ENCODE data around the gene LINGO3.
A peak's percentile ranks its signal among the peaks of the same experiment; 100 is the strongest.
"Not testable (repeated sequence)": the region's sequence is repeated elsewhere in the genome, so short reads cannot be mapped to it uniquely, and the experiment has no call there.

Gene LINGO3

GRCh38 chr19:2281265-2282061, 26.5 kb downstream of the LINGO3 start:
- not testable (repeated sequence) for DNase-seq

- DNase-seq = no peak
These were observed 27.2 kb downstream of the LINGO3 start for GRCh38 chr19:2280633-2281264.

- DNase-seq = no peak
These were observed 29.3 kb downstream of the LINGO3 start for GRCh38 chr19:2278459-2279158.

- no peak for DNase-seq
These were observed 30.8 kb downstream of the LINGO3 start for GRCh38 chr19:2277138-2277537.

GRCh38 chr19:2276429-2276986, 31.4 kb downstream of the LINGO3 start:
- DNase-seq = no peak

GRCh38 chr19:2275588-2276428, 32.1 kb downstream of the LINGO3 start:
- DNase-seq = no peak

GRCh38 chr19:2274931-2275535, 32.9 kb downstream of the LINGO3 start:
- DNase-seq = peak; percentile 69

GRCh38 chr19:2274185-2274711, 33.7 kb downstream of the LINGO3 start:
- no peak for DNase-seq

- DNase-seq = peak; percentile 72
These were observed 34.4 kb downstream of the LINGO3 start for GRCh38 chr19:2273356-2274184.

- DNase-seq = peak; percentile 81
These were observed 36.5 kb downstream of the LINGO3 start for GRCh38 chr19:2271234-2272103.

- DNase-seq = peak; percentile 84
These were observed 37.3 kb downstream of the LINGO3 start for GRCh38 chr19:2270423-2271233.

- DNase-seq = no peak
These were observed 37.9 kb downstream of the LINGO3 start for GRCh38 chr19:2270157-2270422.

- DNase-seq = peak; percentile 97
These were observed 38.5 kb downstream of the LINGO3 start for GRCh38 chr19:2269244-2270156.

GRCh38 chr19:2268861-2269243, 39.1 kb downstream of the LINGO3 start:
- no peak for DNase-seq

GRCh38 chr19:2268480-2268830, 39.5 kb downstream of the LINGO3 start:
- DNase-seq = no peak

GRCh38 chr19:2266183-2266993, 41.6 kb downstream of the LINGO3 start:
- DNase-seq = peak; percentile 82

Measured in fibroblast of skin of abdomen (primary cell).